A673 (cell line): ENCODE data around the gene PLCXD3. TPM values are rescaled to one million over a fixed set of nuclear protein-coding genes. Genes with fewer than 3 reads are reported as not detected.

Experiments used
- BruUV-seq: library from RNA; stranded (reverse); fragments of 400-500 nt; replicated peaks from 2 replicates; lab custom pipeline; 2021; lab: Mats Ljungman, UMichigan
- CTCF ChIA-PET: fragments of 300-600 bp; sonication (Branson Sonifier 250); formaldehyde crosslinking; loops from one replicate; lab custom pipeline; 2022; ENCODE audit warnings: antibody characterized with exemption; lab: Charles Lee
- POLR2A ChIA-PET: fragments of 300-600 bp; sonication (Branson Sonifier 250); formaldehyde crosslinking; loops from one replicate; lab custom pipeline; 2022; ENCODE audit warnings: antibody characterized with exemption; ENCODE audit not compliant: low non-redundant PET; lab: Charles Lee
- DNase-seq: peaks from one replicate; pipeline ENCODE4 v3.0.0-alpha.2; 2015; ENCODE audit warnings: low spot score
- H3K27ac ChIP-seq: fragments of 200-600 bp; sonication (generic); 2 replicates; pipeline ENCODE4 v1.5.1; 2016; ENCODE audit warnings: mixed run types, low read depth, mild to moderate bottlenecking, mixed read lengths, antibody characterized with exemption, low read length; ENCODE audit not compliant: poor library complexity, severe bottlenecking
- H3K27me3 ChIP-seq: fragments of 200-600 bp; sonication (generic); replicated peaks from 2 replicates; pipeline ENCODE4 v1.6.1; 2017; ENCODE audit warnings: mixed run types, low read depth, mild to moderate bottlenecking, mixed read lengths, antibody characterized with exemption, low read length; ENCODE audit not compliant: insufficient read depth, poor library complexity
- H3K36me3 ChIP-seq: fragments of 200-600 bp; sonication (generic); 2 replicates; pipeline ENCODE4 v1.6.1; 2016; ENCODE audit warnings: mixed run types, mild to moderate bottlenecking, mixed read lengths, antibody characterized with exemption, low read length; ENCODE audit not compliant: insufficient read depth, poor library complexity, severe bottlenecking
- H3K4me1 ChIP-seq: fragments of 200-600 bp; sonication (generic); 2 replicates; pipeline ENCODE4 v1.6.1; 2017; ENCODE audit warnings: mixed run types, mild to moderate bottlenecking, mixed read lengths, antibody characterized with exemption, low read length; ENCODE audit not compliant: insufficient read depth, poor library complexity, severe bottlenecking
- H3K4me3 ChIP-seq: fragments of 200-600 bp; sonication (generic); 2 replicates; pipeline ENCODE4 v1.5.1; 2016; ENCODE audit warnings: low read depth, mixed run types, mild to moderate bottlenecking, mixed read lengths, low read length; ENCODE audit not compliant: poor library complexity, severe bottlenecking
- H3K9me3 ChIP-seq: fragments of 200-600 bp; sonication (generic); 2 replicates; pipeline ENCODE4 v1.6.1; 2016; ENCODE audit warnings: mixed run types, low read depth, mild to moderate bottlenecking, mixed read lengths, antibody characterized with exemption, low read length; ENCODE audit not compliant: poor library complexity, severe bottlenecking
- EZH2 ChIP-seq: fragments of 200-600 bp; sonication (generic); IDR thresholded peaks from 2 replicates; pipeline ENCODE4 v1.6.1; 2017; ENCODE audit warnings: borderline replicate concordance, low read depth, mild to moderate bottlenecking, mixed read lengths, antibody characterized with exemption, low read length; ENCODE audit not compliant: poor library complexity, severe bottlenecking
- intact Hi-C: fragments of 100-400 bp; cut with micrococcal nuclease; formaldehyde crosslinking; loops from one replicate; pipeline ENCODE4 v1.10.0; 2022; ENCODE audit not compliant: unreplicated experiment
- total RNA-seq: library from RNA; stranded (reverse); gene quantifications from 2 replicates; pipeline ENCODE4 v1.2.3, GENCODE V29; 2021
- TF ChIP-seq, protein P1 (sequence below): fragments of 300-800, 200-600 bp; sonication (generic); conservative IDR thresholded peaks from 2 replicates; pipeline ENCODE4 v1.5.1; 2017; ENCODE audit warnings: low read depth, mild to moderate bottlenecking, antibody characterized with exemption, low read length, moderate library complexity, mixed read lengths

The PLCXD3 gene
- total RNA-seq, 1 experiment from 2014 or later, result 1.3 TPM

DNA sequence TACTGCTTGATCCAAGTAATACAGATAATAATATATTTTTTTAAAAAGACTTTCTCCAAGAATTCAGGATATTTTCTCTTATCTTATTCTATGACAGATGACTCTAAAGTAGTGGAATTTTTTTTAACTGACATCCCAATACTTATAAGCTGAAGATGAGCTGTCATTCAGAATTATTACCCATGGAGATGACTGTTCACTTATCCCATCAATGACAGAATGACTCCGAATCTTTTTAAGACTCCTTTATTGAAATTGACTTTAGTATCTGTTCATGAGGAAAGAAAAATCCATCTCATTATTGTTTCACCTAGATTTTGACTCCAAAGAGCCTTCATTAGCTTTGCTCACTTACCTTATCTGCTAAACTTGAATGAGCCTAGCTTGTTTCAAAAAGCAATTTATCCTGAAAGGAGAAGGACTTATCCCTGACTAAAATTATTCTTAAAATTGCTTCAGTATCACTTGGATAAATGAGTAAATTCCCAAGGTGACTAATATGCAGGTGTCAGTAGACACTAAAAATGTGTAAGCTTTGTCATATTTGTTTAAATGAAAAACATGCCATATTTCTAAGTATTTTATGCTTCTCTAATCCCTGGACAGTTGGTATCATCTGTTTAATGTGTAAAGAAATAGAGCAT, 146.9 kb downstream of the PLCXD3 start:
- H3K36me3 ChIP-seq, result no peaks in the 10 kb centered on the region
- TF ChIP-seq EZH2, result no peak
- TF ChIP-seq, protein P1, sequence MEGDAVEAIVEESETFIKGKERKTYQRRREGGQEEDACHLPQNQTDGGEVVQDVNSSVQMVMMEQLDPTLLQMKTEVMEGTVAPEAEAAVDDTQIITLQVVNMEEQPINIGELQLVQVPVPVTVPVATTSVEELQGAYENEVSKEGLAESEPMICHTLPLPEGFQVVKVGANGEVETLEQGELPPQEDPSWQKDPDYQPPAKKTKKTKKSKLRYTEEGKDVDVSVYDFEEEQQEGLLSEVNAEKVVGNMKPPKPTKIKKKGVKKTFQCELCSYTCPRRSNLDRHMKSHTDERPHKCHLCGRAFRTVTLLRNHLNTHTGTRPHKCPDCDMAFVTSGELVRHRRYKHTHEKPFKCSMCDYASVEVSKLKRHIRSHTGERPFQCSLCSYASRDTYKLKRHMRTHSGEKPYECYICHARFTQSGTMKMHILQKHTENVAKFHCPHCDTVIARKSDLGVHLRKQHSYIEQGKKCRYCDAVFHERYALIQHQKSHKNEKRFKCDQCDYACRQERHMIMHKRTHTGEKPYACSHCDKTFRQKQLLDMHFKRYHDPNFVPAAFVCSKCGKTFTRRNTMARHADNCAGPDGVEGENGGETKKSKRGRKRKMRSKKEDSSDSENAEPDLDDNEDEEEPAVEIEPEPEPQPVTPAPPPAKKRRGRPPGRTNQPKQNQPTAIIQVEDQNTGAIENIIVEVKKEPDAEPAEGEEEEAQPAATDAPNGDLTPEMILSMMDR, result no peak
- no peak for DNase-seq
- H3K9me3 ChIP-seq, result no peaks in the 10 kb centered on the region
- H3K27ac ChIP-seq, result no peak overlapping the region
- no peak overlapping the region for H3K4me3 ChIP-seq
- CTCF ChIA-PET, result no interaction called here
- no TSS peak for BruUV-seq
- no peaks in the 10 kb centered on the region for H3K27me3 ChIP-seq
- H3K4me1 ChIP-seq, result no peaks in the 10 kb centered on the region
- POLR2A ChIA-PET, result no interaction called here
- intact Hi-C loops, result no loop called here

- no TSS peak for BruUV-seq
- Histone ChIP-seq H3K27ac (no peak overlapping the region), H3K4me3 (no peak overlapping the region), H3K27me3 (no peaks in the 10 kb centered on the region), H3K36me3 (no peaks in the 10 kb centered on the region), H3K4me1 (no peaks in the 10 kb centered on the region), H3K9me3 (no peaks in the 10 kb centered on the region)
- TF ChIP-seq, protein P1, result no peak
- no peak for TF ChIP-seq EZH2
- intact Hi-C loops, result loop anchor here (5.0 kb wide), 1 partner anchor 234 kb away; no protein-coding TSS in a partner anchor
- ChIA-PET POLR2A (no interaction called here), CTCF (no interaction called here)
- DNase-seq, result no peak
Observed at GRCh38 chr5:41356786-41357185, 153.6 kb downstream of the PLCXD3 start.

GRCh38 chr5:41349846-41350245, 160.6 kb downstream of the PLCXD3 start:
- Histone ChIP-seq H3K27me3 (no peaks in the 10 kb centered on the region), H3K36me3 (no peaks in the 10 kb centered on the region), H3K4me3 (no peak overlapping the region), H3K9me3 (no peaks in the 10 kb centered on the region), H3K4me1 (peaks cover 5% of the 10 kb centered on the region), H3K27ac (no peak overlapping the region)
- no peak for TF ChIP-seq EZH2
- TF ChIP-seq, protein P1, result no peak
- POLR2A ChIA-PET, result no interaction called here
- intact Hi-C loops, result no loop called here
- CTCF ChIA-PET, result no interaction called here
- DNase-seq, result no peak
- no TSS peak for BruUV-seq
